Activated CD4-positive, alpha-beta T cell treated with anti-CD3 and anti-CD28 coated beads, Interleukin-10, Interleukin-2, amounts not matched to agents 100 ng/mL and 50 ng/mL, durations not matched to agents 16 hours and 8 hours (primary cell): Measurements from ENCODE around the gene PKNOX1.
"Not testable (repeated sequence)": the region's sequence is repeated elsewhere in the genome, so short reads cannot be mapped to it uniquely, and the experiment has no call there.

ENCODE experiments used
- DNase-seq: peaks from one replicate; pipeline ENCODE4 v3.0.0-alpha.2; 2020

PKNOX1 gene

DNA sequence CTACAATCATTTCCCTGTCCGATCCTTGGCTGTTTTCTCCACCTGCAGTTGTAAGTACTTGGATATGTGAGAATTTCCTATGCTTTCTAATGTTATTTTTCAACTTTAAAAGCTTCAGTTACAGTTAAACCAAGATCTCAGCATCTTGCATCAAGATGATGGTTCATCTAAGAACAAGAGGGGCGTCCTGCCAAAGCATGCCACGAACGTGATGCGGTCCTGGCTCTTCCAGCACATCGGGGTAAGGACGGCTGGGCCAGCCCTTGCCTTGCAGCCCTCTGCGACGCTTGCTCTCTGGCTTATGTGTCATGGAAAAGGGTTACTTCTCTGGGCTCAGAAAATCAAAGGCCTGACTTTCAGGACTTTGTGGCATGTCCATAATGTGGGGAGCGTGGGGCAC lies 46.8 kb downstream of the PKNOX1 start:
- no peak for DNase-seq

DNA sequence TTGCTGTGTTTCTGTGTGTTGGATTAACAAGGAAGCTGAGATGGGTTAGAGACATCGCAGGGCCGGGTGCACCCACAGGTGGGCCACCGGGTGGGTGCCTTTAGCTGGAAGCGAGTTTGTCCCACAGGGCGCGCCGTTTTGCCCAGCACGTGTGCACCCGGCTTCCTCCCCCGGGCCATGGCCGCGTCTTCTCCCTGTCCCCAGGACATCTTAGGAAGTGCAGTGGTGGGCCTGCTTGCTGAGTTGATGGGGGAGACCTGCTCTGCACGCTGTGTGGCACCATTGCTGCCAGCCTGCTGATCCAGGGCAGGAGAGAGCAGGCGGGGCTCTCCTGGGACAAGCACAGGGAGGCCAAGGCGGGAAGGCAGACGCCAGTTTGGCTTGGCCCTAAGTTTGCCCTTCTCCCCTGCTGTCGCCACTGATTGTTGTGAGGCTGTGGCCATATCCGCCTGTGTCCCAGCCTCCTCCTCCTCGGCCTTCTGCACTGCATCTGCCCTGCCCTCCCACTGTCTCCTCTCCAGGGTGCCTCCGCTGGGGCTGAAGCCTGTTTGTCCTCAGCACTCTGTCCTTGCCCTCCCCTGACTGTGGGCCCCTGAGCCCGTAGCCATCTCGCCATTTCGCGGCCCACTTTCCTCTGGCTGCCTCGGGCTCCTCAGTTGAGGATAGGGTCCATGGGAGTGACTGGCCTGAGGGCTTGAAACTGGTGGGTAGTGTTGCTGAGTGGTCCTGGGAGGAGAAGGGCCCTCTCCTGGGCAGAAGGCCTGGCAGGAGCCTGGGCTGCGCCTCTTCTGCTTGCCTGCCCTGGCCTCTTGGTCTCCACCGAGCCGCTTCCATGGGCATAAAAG lies 47.6 kb downstream of the PKNOX1 start:
- DNase-seq: no peak

DNA sequence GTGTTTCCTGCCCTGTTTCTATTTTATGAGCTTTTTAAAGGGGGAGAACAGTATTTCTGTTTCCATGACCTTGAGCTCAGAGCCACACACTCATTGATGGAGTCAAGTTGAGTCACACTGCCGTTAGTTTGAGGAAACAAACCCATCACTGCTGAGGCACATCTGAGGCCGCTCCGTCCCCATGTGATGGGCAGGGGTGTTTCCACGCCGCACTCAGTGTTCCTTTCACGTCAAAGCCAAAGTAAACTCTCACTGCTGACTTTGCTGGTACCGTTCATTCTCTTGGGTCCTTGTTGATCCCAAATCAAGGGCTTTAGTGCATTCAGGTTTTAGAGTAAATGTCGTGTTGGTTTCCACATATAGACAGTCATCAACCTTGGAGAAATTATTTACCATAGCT lies 48.8 kb downstream of the PKNOX1 start:
- DNase-seq: no peak

DNA sequence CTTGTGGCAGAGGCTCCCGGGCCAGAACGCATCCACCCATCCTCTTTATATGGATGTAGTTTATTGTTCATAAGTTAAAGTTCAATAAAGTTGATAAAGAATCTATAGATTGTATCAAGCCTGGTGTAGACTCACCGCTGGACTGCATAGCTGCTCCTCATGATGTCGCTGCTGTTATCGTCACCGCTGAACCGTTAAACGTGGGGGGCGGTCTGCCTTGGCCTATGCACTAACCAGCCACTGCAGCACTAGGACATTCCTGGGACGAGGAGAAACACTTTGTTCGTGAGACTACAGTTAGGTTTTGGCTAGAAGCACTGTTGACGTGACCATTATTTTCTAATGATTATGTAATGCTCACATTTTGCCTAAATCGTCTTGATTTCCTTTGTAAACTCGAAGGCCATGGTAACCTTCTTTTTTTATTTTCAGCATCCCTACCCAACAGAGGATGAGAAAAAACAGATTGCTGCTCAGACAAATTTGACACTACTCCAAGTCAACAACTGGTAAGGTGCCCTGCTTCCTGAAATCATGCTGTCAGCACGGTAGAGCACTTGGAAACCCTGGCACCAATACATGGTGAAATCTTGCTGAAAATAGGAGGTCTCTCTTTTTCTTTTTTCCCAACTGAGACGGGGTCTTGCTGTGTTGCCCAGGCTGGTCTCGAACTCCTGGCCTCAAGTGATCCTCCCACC lies 50.2 kb downstream of the PKNOX1 start:
- DNase-seq: no peak

DNA sequence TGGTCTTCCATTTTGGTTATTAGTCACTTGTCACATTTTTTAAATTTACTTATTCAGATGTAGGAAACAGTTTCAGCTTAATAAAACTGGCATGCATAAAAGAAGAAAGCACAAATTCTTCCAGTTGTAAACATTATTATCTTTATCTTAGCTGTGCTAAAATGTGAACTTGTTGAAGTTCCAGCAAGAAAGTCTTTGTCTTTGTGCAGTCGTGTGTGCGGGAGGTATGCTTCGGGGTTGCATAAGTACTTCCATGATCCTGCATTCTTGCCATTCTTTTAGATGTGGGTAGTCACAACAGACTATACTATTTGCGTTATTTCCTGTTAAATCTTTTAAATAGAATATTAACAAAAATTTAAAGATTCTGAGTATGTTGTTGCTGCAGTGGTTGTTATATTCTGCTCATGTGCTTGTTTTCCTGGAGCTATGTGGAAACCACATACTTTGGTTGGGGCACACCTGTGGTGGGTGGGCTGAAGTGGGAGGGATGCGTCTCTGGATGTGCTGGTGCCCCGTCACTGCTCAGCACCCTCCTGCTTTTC lies 51.3 kb downstream of the PKNOX1 start:
- DNase-seq: no peak

DNA sequence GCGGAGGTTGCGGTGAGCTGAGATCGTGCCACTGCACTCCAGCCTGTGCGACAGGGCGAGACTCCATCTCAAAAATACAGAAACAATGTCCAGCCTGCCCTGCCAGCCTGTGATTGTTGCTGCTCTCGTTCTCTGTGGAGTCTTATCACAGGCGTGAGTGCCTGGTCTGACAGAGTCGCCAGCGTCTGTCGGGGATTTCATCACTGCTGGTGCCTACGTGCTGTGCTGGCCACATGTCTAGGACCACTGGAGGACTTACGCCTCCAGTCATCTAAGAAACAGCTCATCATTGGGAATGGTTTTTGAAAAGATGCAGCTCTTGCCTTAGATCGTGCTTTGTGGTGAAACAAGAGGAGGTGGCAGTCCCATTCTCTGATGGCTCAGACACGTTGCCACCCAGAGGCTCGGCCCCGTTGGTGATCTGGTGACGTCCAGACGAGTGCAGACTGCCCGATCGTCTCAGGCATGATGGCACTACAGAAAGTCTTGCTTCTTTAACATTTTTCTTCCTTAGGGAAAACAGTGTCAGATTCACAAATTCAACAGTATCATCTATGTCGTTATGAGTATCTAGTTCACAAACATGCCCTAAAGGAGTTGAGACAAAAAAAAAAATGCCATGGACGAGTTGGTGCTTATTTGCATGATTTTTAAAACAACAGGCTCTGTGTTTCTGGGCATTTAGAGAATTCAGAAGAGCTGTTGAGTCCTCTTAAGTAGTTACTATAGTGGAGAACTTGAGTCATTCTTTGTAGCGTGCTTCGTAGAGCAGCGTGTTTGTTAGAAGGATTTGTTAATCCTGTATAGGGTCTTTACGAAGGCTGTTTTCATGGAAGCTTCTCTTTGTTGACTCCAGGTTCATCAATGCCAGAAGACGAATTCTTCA lies 53.7 kb downstream of the PKNOX1 start:
- no peak for DNase-seq

DNA sequence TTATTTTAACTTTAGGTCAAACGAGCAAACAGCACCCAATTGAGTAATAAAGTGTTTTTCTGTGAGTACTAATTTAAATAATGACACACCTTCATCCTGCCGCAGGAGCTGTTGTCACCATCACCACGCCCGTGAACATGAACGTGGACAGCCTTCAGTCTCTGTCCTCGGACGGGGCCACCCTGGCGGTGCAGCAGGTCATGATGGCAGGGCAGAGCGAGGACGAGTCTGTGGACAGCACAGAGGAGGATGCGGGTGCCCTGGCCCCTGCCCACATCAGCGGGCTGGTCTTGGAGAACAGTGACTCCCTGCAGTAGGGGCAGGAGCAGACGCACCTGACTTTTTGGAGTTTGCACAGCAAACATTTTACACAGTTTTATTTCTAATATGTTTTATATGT lies 55.4 kb downstream of the PKNOX1 start:
- DNase-seq: no peak

DNA sequence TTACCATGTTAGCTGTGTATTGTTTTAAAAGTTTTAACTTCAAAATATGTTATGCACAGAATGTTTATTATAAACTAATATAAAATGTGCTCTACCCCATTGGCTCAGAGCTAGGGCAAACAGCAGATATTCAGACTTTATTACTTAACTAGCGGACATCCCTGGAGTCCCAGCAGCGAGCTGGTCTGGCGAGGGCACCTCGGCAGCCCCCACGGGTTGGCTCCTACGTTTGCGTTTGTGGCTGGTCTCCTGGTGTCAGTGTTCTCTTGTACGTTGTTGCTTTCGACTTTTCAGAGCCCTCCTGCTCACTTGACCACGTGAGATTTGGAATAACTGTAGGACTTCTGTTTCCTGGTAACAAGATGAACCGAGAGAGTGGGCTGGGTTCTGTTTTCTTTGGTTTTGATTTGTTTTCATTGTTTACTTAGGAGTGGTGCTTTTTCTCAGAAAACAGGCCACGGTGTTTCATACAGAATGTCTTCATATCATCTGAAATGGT lies 56.8 kb downstream of the PKNOX1 start:
- no peak for DNase-seq

DNA sequence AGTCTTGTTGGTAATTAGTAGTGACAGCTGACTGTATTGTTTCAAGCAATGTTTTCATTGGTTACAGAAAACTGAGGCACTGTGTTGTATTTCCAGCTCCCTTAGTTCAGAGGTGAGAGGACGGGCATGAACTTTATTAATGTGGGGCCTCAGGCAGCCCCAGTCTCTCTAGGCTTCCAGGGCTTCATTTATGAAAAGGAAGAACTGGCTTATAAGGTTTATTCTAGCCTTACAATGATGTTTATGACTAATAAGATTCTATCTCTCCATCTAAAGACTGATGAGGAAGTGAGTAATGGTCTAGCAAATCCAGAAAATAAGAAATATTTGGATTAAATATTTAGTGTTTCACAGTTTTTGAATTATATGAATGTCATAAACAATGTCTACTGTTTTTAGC lies 59.7 kb downstream of the PKNOX1 start:
- DNase-seq: no peak

DNA sequence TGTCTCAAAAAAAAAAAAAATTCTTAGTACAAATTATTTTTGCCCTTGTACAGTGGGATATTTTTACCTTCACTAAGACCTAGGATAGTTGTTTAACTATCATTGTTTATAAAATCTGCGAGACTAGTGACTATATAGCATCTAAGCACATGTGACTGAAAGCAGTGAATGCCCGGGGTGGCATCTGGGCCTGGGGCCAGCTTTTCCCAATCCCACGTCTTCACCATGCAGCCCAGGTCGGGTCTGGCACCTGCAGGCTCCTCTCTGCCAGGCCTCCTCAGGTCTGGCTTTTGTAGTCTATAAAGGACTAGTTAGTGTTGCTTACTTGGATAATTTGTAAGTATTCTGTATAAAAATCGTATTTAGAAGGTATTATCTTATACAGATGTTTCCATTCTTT lies 60.5 kb downstream of the PKNOX1 start:
- no peak for DNase-seq

DNA sequence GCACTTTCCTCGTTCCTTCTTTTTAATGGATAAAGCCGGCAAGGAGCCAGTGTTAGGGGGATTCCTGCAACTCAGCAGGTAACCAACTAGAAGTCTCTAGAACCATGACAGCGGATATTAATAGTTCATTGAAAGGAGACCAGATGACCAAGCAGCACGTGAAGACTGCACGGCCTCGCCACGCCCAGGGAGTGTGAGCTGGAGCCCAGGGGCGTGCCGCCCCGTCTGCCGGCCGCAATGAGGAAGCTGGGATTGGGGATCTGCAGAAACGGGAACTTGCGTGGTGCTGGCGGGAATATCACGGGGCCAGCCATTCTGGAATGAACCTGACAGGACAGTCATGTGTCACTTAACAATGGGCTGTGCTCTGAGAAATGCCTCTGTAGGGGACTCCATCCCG lies 62.5 kb downstream of the PKNOX1 start:
- DNase-seq: not testable (repeated sequence)

DNA sequence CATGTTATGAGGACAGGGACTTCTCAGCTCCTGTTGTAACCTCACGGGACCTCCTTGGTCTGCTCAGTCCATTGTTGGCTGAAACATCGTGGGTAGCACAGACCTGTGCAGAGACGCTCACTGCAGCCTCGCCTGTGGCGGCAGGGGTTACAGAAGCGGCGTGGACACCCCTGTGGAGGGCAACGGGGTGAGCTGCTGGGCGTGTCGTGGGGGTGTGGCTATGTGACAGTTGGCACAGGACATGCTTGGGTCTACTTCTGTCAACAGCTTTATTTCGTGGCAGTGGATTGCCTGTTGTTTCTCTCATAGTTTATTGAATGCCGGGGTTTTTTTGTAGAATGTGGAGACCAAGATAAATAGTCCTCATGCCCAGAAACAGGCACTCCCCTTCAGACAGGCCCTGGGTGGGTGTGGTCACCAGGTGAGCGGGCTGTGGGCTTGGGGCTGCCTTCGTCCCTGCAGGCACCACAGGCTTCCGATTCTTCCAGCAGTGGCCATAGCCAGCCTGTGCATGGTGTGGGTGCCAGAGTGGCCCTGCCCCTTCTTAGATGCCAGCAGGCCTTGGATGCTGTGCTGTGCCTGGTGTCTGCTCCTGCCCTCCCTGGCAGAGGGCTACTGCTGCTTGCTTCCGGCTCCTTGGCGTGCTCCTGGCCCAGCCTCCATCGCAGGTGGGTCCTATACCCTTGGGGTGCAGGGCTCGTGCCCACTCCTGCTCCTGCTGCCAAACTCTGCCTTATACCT lies 63.7 kb downstream of the PKNOX1 start:
- DNase-seq: not testable (repeated sequence)

DNA sequence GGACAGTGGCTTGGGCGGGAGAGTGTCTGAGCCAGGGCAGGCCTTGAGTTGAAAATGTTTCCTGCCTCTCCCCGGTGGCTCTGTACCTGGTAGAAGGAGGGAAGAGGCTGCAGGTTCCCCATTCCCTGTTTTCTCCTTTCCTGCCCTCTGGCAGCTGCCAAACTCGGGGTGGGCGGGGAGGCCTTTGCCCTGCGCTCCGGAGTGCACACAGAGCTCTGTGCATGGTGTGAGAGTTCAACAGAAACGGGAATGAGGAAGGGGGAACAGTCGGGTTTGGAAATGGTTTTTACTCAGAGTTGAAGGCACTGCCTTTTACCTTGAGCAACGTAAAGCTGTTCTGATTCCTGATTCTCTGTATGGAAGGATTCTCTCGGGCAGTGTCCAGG lies 64.3 kb downstream of the PKNOX1 start:
- not testable (repeated sequence) for DNase-seq

DNA sequence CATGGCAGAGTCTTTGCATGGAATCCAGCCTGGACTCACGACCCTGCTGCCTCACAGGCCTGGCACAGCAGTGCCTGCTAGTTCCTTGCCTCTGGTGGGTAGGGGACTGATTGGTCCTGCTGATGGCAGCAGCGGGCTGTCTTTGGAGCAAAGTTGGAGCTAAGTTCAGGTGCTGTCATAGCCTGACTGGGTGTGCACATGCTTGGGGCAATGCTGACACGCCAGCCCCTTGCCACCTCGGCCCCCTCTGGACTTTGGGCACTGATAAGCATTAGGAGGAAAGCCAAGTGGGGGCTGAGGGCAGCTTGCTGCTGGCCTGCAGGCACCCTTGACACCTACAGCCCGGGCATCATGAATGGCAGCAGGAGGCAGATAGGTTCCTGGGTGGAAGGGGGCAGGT lies 67.8 kb downstream of the PKNOX1 start:
- DNase-seq: not testable (repeated sequence)

DNA sequence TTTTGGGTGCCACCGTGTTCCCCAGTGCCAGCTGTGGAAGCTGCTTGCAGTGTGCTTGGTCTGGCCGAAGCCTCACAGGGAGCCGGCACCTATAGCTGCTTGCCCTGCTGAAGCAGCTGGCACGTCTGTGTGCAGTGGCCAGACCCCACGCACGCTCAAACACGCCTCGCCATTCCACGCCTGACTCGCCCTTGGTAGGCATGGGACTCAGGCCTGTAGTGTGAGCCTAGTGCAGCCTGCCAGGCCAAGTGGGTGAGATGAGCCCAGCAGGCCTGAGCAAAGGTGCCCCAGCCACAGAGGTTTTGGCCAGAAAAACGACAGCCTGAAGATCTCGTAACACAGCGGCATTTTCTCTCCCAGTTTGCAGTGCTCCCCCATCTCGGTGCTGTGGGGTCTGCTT lies 68.9 kb downstream of the PKNOX1 start:
- not testable (repeated sequence) for DNase-seq

DNA sequence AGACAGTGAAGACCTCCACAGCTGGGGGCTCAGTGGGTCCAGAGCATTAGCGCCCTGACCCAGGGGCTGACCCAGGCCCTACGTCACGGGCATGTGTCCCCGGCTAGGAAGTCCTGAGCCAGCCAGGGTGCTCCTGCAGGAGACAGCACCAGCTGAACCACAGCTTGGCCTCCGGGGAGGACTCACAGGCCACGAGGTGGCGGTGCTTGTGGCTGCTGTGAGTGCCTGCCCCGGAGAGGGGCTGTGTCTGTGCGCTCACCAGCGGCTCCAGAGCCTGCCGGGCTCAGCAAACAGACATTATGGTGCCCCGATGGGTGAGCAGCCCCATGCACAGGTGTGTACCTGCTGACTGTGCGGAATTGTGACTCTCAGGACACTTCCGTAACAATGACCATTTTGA lies 70.2 kb downstream of the PKNOX1 start:
- not testable (repeated sequence) for DNase-seq

DNA sequence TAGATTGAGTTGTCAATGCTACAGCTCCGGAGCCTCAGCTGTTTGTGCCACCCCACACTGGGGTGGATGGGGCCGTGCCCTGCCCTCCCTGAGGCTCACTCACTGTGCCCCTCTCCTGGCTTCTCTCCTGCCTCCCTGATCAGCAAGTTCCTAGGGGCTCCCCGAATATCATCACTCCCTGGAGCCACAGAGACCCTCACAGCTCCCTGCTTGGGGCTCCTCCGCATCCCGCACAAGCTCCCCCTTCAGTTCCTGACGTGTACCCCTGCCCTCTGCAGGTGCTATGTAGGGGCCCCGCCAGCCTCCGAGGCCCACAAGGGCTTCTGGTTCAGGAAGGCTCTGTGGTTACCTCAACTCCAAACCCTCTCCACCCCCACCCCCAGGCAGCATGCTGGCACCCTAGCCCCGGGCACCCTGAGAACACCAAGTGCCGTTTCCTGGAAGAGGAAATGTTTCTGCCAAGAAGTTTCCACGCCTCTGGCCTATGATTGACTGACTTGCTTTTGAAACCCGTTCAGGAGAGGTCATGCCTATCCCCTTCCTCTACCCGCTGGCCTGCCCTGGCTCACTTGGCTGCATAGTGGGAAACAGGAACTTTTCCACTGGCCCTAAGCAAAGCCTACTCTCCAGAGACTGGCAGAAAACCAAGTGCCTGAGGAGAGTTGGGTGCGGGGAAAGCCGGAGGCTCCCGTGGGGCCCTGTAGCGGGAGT lies 71.0 kb downstream of the PKNOX1 start:
- DNase-seq: not testable (repeated sequence)

DNA sequence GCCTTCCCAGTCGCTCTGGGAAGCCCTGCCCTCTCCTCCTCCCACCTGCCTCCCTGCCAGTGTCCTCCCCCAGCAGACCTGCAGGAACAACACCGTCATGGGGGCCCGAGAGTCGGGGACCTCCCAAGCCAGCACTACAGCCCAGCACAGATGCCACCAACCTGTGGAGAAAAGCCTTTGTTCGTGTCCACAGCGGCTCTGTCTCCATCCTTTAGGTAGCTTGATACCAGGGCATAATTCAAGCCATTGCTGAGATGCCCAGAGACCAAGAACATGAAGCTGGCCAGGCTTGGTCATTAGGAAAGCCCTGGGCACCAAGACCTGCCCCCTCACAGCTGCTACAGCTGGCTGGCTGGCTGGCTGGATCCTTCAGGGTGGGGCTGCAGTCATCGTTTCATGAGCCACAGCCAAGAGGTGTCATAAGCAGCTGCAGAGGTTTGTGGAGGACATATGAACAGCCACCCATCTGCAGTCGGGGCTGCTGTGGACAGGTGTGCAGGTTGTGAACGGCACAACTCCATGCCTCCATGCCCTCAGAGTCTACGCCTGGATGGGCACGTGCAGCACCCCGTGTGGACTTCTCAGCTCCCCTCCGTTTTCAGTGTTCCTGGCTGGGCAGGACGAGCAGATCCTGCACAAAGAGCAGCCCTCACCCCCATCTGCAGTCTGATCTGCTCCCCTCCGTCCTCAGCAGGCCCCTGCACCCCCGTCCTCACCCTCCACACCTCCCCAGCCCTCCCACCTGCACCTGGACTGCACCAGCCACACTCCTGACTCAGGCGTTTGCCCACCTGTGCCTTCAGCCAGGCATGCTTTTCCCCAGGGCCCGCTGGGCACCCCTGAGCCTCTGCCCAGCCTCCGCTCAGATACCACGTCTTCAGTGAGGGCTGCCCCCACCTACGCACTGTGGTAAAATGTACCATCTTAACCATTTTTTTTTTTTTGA lies 71.8 kb downstream of the PKNOX1 start:
- not testable (repeated sequence) for DNase-seq

DNA sequence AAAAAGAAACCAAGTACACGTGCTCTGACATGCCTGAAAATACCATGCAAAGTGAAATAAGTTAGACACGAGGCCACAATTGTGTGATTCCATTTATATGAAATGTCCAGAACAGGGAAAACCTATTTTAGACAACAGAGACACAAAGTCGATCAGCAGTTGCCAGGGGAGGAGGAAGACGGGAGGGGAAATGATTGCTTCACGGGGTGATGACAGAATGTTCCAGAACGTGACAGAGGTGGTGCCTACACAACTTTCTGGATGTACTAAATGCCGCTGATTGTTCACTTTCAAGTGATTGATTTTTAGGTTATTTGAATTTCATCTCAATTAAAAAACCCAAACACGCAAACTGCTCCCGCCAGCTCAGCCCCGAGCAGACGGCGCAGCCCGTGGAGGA lies 78.8 kb downstream of the PKNOX1 start:
- DNase-seq: not testable (repeated sequence)

DNA sequence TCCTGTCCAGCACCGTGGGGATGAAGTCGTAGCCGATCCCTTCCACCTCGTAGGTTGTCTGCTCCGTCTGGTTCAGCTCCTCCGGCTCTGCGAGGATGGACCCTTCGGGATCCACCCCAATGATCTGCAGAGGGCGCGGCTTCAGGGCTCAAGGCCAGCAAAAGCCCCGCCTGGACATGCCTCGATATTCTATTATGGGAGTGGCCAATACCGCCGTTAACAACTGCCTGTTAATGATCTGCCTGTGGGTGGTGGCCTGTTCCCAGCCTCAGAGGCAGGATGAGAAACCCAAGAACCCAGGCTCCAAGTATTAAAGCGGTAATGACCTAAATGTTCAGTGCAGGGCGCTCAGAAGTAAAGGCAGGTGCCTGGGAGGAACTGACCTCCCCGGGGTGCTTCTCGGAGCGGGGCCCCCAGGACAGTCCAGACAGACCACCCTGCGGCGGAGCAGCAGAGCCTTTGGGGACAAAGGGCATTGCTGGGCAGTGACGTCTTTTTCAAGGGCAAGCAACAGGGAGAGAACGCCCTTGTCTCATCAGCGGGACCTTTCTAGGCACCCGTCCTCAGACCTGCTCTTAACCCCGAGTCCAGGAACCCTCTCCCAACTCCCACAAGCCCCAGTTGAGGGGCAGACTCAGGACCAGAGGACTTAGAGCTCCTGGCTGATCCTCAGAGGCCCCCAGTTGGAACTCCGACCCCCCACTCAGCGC lies 88.7 kb downstream of the PKNOX1 start:
- DNase-seq: not testable (repeated sequence)
